Keratinocyte (primary cell): Measurements from ENCODE around the gene ZNF462. TPM values are rescaled to one million over a fixed set of nuclear protein-coding genes. Genes with fewer than 3 reads are reported as not detected.
A peak's percentile ranks its signal among the peaks of the same experiment; 100 is the strongest.

Experiments used
- DNase-seq: peaks from one replicate; pipeline ENCODE4 v3.0.0-alpha.2; 2011; ENCODE audit warnings: low read depth, missing footprints, low spot score
- FAIRE-seq: peaks from 2 replicates; lab custom pipeline; 2011; peaks lifted over from hg19 to GRCh38; lab: Jason Lieb, UNC
- H2AFZ ChIP-seq: 2 replicates; pipeline ENCODE4 v1.6.0; 2012; ENCODE audit warnings: low read length, control low read depth, inconsistent platforms; ENCODE audit not compliant: control insufficient read depth
- H3K27ac ChIP-seq: 2 replicates; pipeline ENCODE4 v1.5.1; 2011; ENCODE audit warnings: low read length; ENCODE audit not compliant: control insufficient read depth, insufficient read depth
- H3K27me3 ChIP-seq: 3 replicates; pipeline ENCODE4 v1.6.0; 2011; ENCODE audit warnings: low read length; ENCODE audit not compliant: control insufficient read depth, insufficient read depth; ENCODE audit errors: extremely low read depth
- H3K36me3 ChIP-seq, 2 experiments: 2 replicates in 1 of 2; 3 replicates in 1 of 2; pipeline ENCODE4 v1.5.1; 2011; ENCODE audit warnings: low read length in 2 of 2, mild to moderate bottlenecking in 1 of 2; ENCODE audit not compliant: control insufficient read depth in 2 of 2, insufficient read depth in 2 of 2; ENCODE audit errors: extremely low read depth in 1 of 2
- H3K4me1 ChIP-seq: 3 replicates; pipeline ENCODE4 v1.5.1; 2011; ENCODE audit warnings: low read length; ENCODE audit not compliant: control insufficient read depth, insufficient read depth; ENCODE audit errors: extremely low read depth
- H3K4me2 ChIP-seq: 3 replicates; pipeline ENCODE4 v1.6.0; 2011; ENCODE audit warnings: low read depth, low read length; ENCODE audit not compliant: control insufficient read depth, insufficient read depth; ENCODE audit errors: extremely low read depth
- H3K4me3 ChIP-seq, 3 experiments: fragments of 200-600 bp in 1 of 3; sonication (generic) in 1 of 3; 2 replicates in 2 of 3; 3 replicates in 1 of 3; pipeline ENCODE4 v1.5.1; 2011 to 2016; ENCODE audit warnings: low read length in 3 of 3, mild to moderate bottlenecking in 3 of 3, control low read depth in 2 of 3, inconsistent platforms in 1 of 3, low read depth in 1 of 3, mixed read lengths in 1 of 3, mixed run types in 1 of 3, moderate library complexity in 1 of 3; ENCODE audit not compliant: control insufficient read depth in 2 of 3, insufficient read depth in 2 of 3; ENCODE audit errors: extremely low read depth in 1 of 3
- H3K79me2 ChIP-seq: 2 replicates; pipeline ENCODE4 v1.6.0; 2012; ENCODE audit warnings: low read length; ENCODE audit not compliant: control insufficient read depth, insufficient read depth
- H3K9ac ChIP-seq: 3 replicates; pipeline ENCODE4 v1.6.0; 2011; ENCODE audit warnings: low read length; ENCODE audit not compliant: control insufficient read depth, insufficient read depth; ENCODE audit errors: extremely low read depth
- H3K9me1 ChIP-seq: 3 replicates; pipeline ENCODE4 v1.6.0; 2011; ENCODE audit warnings: low read length; ENCODE audit not compliant: control insufficient read depth, insufficient read depth; ENCODE audit errors: extremely low read depth
- H3K9me3 ChIP-seq: 2 replicates; pipeline ENCODE4 v1.5.1; 2012; ENCODE audit warnings: low read depth, low read length; ENCODE audit not compliant: control insufficient read depth
- H4K20me1 ChIP-seq: 3 replicates; pipeline ENCODE4 v1.6.0; 2011; ENCODE audit warnings: low read length; ENCODE audit not compliant: control insufficient read depth, insufficient read depth; ENCODE audit errors: extremely low read depth
- EZH2 ChIP-seq: IDR thresholded peaks from one replicate; pipeline ENCODE4 v1.6.1; 2012; ENCODE audit warnings: inconsistent platforms, mild to moderate bottlenecking, low read length, moderate library complexity
- dilution Hi-C: fragments of 300-500 bp; cut with MboI; formaldehyde crosslinking; loops from one replicate; pipeline ENCODE4 v1.7.0; 2020; ENCODE audit warnings: low sequenced_read_pairs; ENCODE audit not compliant: extremely low pct_ligation_motif_present
- polyA plus RNA-seq, 5 experiments: library from polyadenylated mRNA; depleted of rRNA in 3 of 5; stranded (reverse) in 3 of 5; stranded (forward) in 1 of 5; unstranded in 1 of 5; fragments of >200 nt; gene quantifications; 1 replicate in 1 of 5; 2 replicates in 3 of 5; 3 replicates in 1 of 5; pipeline versions ENCODE4 v1.2.1 to v1.2.3, GENCODE V29; 2011 to 2012; ENCODE audit warnings: missing spikeins in 2 of 5, low read depth in 1 of 5, low replicate concordance in 1 of 5
- TF ChIP-seq, protein P1 (sequence below), 3 experiments: IDR thresholded peaks in 1 of 3; conservative IDR thresholded peaks in 1 of 3; optimal IDR thresholded peaks in 1 of 3; 2 replicates in 2 of 3; 3 replicates in 1 of 3; pipeline versions ENCODE3 to v1.5.1; 2011; ENCODE audit warnings: low read length in 3 of 3, mild to moderate bottlenecking in 3 of 3, moderate library complexity in 2 of 3, control low read depth in 1 of 3, inconsistent platforms in 1 of 3; ENCODE audit not compliant: insufficient read depth in 2 of 3; ENCODE audit errors: extremely low read depth in 1 of 3

The ZNF462 gene
- polyA plus RNA-seq, 1 donor (not counting 4 experiments of a cell fraction or from before 2014, with no cell fraction given), result 7.8 TPM

- dilution Hi-C loops, result no loop called here
- Histone ChIP-seq H3K4me2 (peak overlapping the region; percentile 94), H3K79me2 (peaks cover 61% of the 10 kb centered on the region), H3K36me3 (no peaks in the 10 kb centered on the region), H3K27ac (peak overlapping the region; percentile 82), H3K9me1 (no peaks in the 10 kb centered on the region), H3K4me1 (peaks cover 77% of the 10 kb centered on the region), H3K4me3 (peak overlapping the region in 2 of 3 experiments; percentile 30 to 47), H2AFZ (no peak overlapping the region), H3K27me3 (no peaks in the 10 kb centered on the region), H3K9me3 (no peaks in the 10 kb centered on the region), H3K9ac (peak overlapping the region; percentile 20), H4K20me1 (no peaks in the 10 kb centered on the region)
- FAIRE-seq (peak; percentile 94), DNase-seq (peak; percentile 76)
- TF ChIP-seq, protein P1, sequence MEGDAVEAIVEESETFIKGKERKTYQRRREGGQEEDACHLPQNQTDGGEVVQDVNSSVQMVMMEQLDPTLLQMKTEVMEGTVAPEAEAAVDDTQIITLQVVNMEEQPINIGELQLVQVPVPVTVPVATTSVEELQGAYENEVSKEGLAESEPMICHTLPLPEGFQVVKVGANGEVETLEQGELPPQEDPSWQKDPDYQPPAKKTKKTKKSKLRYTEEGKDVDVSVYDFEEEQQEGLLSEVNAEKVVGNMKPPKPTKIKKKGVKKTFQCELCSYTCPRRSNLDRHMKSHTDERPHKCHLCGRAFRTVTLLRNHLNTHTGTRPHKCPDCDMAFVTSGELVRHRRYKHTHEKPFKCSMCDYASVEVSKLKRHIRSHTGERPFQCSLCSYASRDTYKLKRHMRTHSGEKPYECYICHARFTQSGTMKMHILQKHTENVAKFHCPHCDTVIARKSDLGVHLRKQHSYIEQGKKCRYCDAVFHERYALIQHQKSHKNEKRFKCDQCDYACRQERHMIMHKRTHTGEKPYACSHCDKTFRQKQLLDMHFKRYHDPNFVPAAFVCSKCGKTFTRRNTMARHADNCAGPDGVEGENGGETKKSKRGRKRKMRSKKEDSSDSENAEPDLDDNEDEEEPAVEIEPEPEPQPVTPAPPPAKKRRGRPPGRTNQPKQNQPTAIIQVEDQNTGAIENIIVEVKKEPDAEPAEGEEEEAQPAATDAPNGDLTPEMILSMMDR (optimal IDR thresholded peaks at IDR 0.05 in 1 of 3, IDR thresholded peaks at IDR 0.05 in 1 of 3, conservative IDR thresholded peaks at IDR 0.05 in 1 of 3; ENCODE audit: extremely low read depth in 1 of 3, insufficient read depth in 2 of 3, low read length in 3 of 3), result peak in 1 of 3 experiments; percentile 20
- no peak for TF ChIP-seq EZH2
These were observed 23.4 kb downstream of the ZNF462 start for GRCh38 chr9:106886111-106887046.

- Histone ChIP-seq H3K4me1 (peaks cover 81% of the 10 kb centered on the region), H2AFZ (no peak overlapping the region), H4K20me1 (no peaks in the 10 kb centered on the region), H3K9ac (peak overlapping the region; percentile 20), H3K36me3 (no peaks in the 10 kb centered on the region), H3K9me1 (no peaks in the 10 kb centered on the region), H3K4me3 (peak overlapping the region in 2 of 3 experiments; percentile 27 to 47), H3K27me3 (no peaks in the 10 kb centered on the region), H3K4me2 (peak overlapping the region; percentile 94), H3K9me3 (no peaks in the 10 kb centered on the region), H3K27ac (peak overlapping the region; percentile 82), H3K79me2 (peaks cover 61% of the 10 kb centered on the region)
- FAIRE-seq, result no peak
- dilution Hi-C loops, result no loop called here
- no peak for DNase-seq
- no peak for TF ChIP-seq EZH2
- TF ChIP-seq, protein P1 (optimal IDR thresholded peaks at IDR 0.05 in 1 of 3, IDR thresholded peaks at IDR 0.05 in 1 of 3, conservative IDR thresholded peaks at IDR 0.05 in 1 of 3; ENCODE audit: extremely low read depth in 1 of 3, insufficient read depth in 2 of 3, low read length in 3 of 3), result no peak
These were observed 24.1 kb downstream of the ZNF462 start for GRCh38 chr9:106887066-106887465.
